GM21825 (cell line): ENCODE measurements around the gene CHI3L1.

Source experiments
- ATAC-seq: cut with Tn5 transposase; IDR thresholded peaks from one replicate; pipeline ENCODE4 v1.9.1; 2021; ENCODE audit warnings: mild to moderate bottlenecking, moderate library complexity; ENCODE audit not compliant: unreplicated experiment

CHI3L1 gene

GRCh38 chr1:203137324-203137723, 49.2 kb downstream of the CHI3L1 start:
- no peak for ATAC-seq

GRCh38 chr1:203136409-203137042, 50.0 kb downstream of the CHI3L1 start:
- no peak for ATAC-seq

GRCh38 chr1:203135636-203136305, 50.7 kb downstream of the CHI3L1 start:
- no peak for ATAC-seq

- no peak for ATAC-seq
Measured at GRCh38 chr1:203133970-203134725, 52.4 kb downstream of the CHI3L1 start.

GRCh38 chr1:203131548-203132200, 54.8 kb downstream of the CHI3L1 start:
- no peak for ATAC-seq

GRCh38 chr1:203130358-203130985, 56.0 kb downstream of the CHI3L1 start:
- ATAC-seq = no peak

GRCh38 chr1:203129501-203130231, 56.8 kb downstream of the CHI3L1 start:
- ATAC-seq = no peak
